Measurements from ENCODE around the gene ZC3H12D. TPM values are rescaled to one million over a fixed set of nuclear protein-coding genes. Genes with fewer than 3 reads are reported as not detected.

The ZC3H12D gene
- total and polyA plus RNA-seq, 2 of the 8 experiments (the other 6 are each of a cell fraction or from before 2014, with no cell fraction given), result 0.05 to 0.07 TPM

- TF ChIP-seq EZH2 (IDR thresholded peaks at IDR 0.05; ENCODE audit: low read depth, low read length, severe bottlenecking), result no peak
- no peak for TF ChIP-seq RNF2 (IDR thresholded peaks at IDR 0.05; ENCODE audit: borderline replicate concordance, low read depth, low read length, missing control alignments, poor library complexity, severe bottlenecking)
- no peak for TF ChIP-seq HDAC2 (IDR thresholded peaks at IDR 0.05; ENCODE audit: borderline replicate concordance in 1 of 2, low read depth in 2 of 2, low read length in 2 of 2)
- no peak for TF ChIP-seq GABPA (IDR thresholded peaks at IDR 0.05; ENCODE audit: borderline replicate concordance, insufficient read depth, low read length)
Observed at GRCh38 chr6:149468179-149468578, 16.6 kb downstream of the ZC3H12D start (continued).
